IMR-90 (cell line): ENCODE results near the gene KCNMA1. TPM values are rescaled to one million over a fixed set of nuclear protein-coding genes. Genes with fewer than 3 reads are reported as not detected.

ENCODE experiments used
- ATAC-seq: fragments of 200-7000 bp; cut with Tn5 transposase; 2 replicates; pipeline ENCODE4 v1.9.1; 2020; ENCODE audit warnings: low read depth, mild to moderate bottlenecking, moderate library complexity
- BruUV-seq: library from RNA; stranded (reverse); fragments of 400-500 nt; replicated peaks from 2 replicates; lab custom pipeline; 2021; lab: Mats Ljungman, UMichigan
- CTCF ChIA-PET: fragments of 300-600 bp; formaldehyde crosslinking; extraction: SDS; loops from one replicate; lab custom pipeline; 2021; ENCODE audit warnings: antibody characterized with exemption; lab: Yijun Ruan, JAX
- POLR2A ChIA-PET: fragments of 300-600 bp; sonication (Branson Sonifier 250); formaldehyde crosslinking; loops from one replicate; lab custom pipeline; 2022; ENCODE audit warnings: antibody characterized with exemption; ENCODE audit not compliant: unreplicated experiment; lab: Charles Lee
- DNase-seq: peaks from one replicate; pipeline ENCODE4 v3.0.0; 2013
- H2AFZ ChIP-seq: replicated peaks from 2 replicates; pipeline ENCODE3; 2013; ENCODE audit warnings: low read length, mild to moderate bottlenecking; ENCODE audit not compliant: poor library complexity
- H2AK5ac ChIP-seq: 2 replicates; pipeline ENCODE4 v1.6.1; 2013; ENCODE audit warnings: low read depth, low read length, inconsistent platforms
- H2AK9ac ChIP-seq: replicated peaks from 2 replicates; pipeline ENCODE3; 2013; ENCODE audit warnings: mild to moderate bottlenecking, low read depth, low read length, moderate library complexity; ENCODE audit not compliant: poor library complexity
- H2BK120ac ChIP-seq: 2 replicates; pipeline ENCODE4 v1.6.1; 2013; ENCODE audit warnings: low read depth, low read length, inconsistent platforms
- H2BK15ac ChIP-seq: 3 replicates; pipeline ENCODE4 v1.6.1; 2013; ENCODE audit warnings: low read depth, low read length, inconsistent platforms
- H2BK20ac ChIP-seq: 2 replicates; pipeline ENCODE4 v1.6.1; 2013; ENCODE audit warnings: low read depth, mild to moderate bottlenecking, inconsistent platforms, low read length, moderate library complexity
- H2BK5ac ChIP-seq: 2 replicates; pipeline ENCODE4 v1.6.1; 2013; ENCODE audit warnings: mild to moderate bottlenecking, low read depth, low read length, inconsistent platforms; ENCODE audit not compliant: poor library complexity, severe bottlenecking
- H3K14ac ChIP-seq: replicated peaks from 2 replicates; pipeline ENCODE4 v1.6.1; 2013; ENCODE audit warnings: low read depth, low read length, inconsistent platforms
- H3K18ac ChIP-seq: 2 replicates; pipeline ENCODE4 v1.6.1; 2013; ENCODE audit warnings: low read depth, low read length, control low read depth
- H3K23ac ChIP-seq: 2 replicates; pipeline ENCODE4 v1.6.1; 2013; ENCODE audit warnings: low read depth, low read length, inconsistent platforms
- H3K27ac ChIP-seq: 2 replicates; pipeline ENCODE4 v1.5.1; 2013; ENCODE audit warnings: mild to moderate bottlenecking, control low read depth, low read length; ENCODE audit not compliant: insufficient read depth
- H3K27me3 ChIP-seq: 2 replicates; pipeline ENCODE4 v1.6.1; 2013; ENCODE audit warnings: low read length; ENCODE audit not compliant: control insufficient read depth, insufficient read depth
- H3K36me3 ChIP-seq: 2 replicates; pipeline ENCODE4 v1.6.1; 2013; ENCODE audit warnings: low read length, mixed read lengths; ENCODE audit not compliant: control insufficient read depth, insufficient read depth
- H3K4ac ChIP-seq: 2 replicates; pipeline ENCODE4 v1.6.1; 2013; ENCODE audit warnings: low read depth, low read length, inconsistent platforms
- H3K4me1 ChIP-seq: 2 replicates; pipeline ENCODE4 v1.6.1; 2013; ENCODE audit warnings: low read length, mixed read lengths; ENCODE audit not compliant: control insufficient read depth, insufficient read depth
- H3K4me2 ChIP-seq: 2 replicates; pipeline ENCODE4 v1.6.1; 2013; ENCODE audit warnings: low read depth, mild to moderate bottlenecking, control low read depth, low read length, moderate library complexity
- H3K4me3 ChIP-seq: 2 replicates; pipeline ENCODE4 v1.5.1; 2013; ENCODE audit warnings: low read depth, mild to moderate bottlenecking, control low read depth, low read length, moderate library complexity; ENCODE audit not compliant: insufficient read depth
- H3K56ac ChIP-seq: 2 replicates; pipeline ENCODE4 v1.6.1; 2013; ENCODE audit warnings: low read length, inconsistent platforms; ENCODE audit not compliant: insufficient read depth; ENCODE audit errors: extremely low read depth
- H3K79me1 ChIP-seq, 2 experiments: 2 replicates each; pipeline ENCODE4 v1.6.1; 2013; ENCODE audit warnings: low read length in 2 of 2, inconsistent platforms in 1 of 2, low read depth in 1 of 2
- H3K9ac ChIP-seq: 2 replicates; pipeline ENCODE4 v1.6.1; 2013; ENCODE audit warnings: low read depth, low read length, control low read depth
- H3K9me1 ChIP-seq: 2 replicates; pipeline ENCODE4 v1.6.1; 2013; ENCODE audit warnings: low read length, inconsistent platforms; ENCODE audit not compliant: insufficient read depth
- H3K9me3 ChIP-seq: 2 replicates; pipeline ENCODE4 v1.6.1; 2013; ENCODE audit warnings: low read length; ENCODE audit not compliant: control insufficient read depth, insufficient read depth
- H4K20me1 ChIP-seq: 2 replicates; pipeline ENCODE4 v1.6.1; 2013; ENCODE audit warnings: low read length, inconsistent platforms; ENCODE audit not compliant: insufficient read depth
- H4K5ac ChIP-seq: 2 replicates; pipeline ENCODE4 v1.6.1; 2013; ENCODE audit warnings: mild to moderate bottlenecking, low read depth, low read length, control low read depth
- H4K8ac ChIP-seq, 2 experiments: 2 replicates each; pipeline ENCODE4 v1.6.1; 2013; ENCODE audit warnings: low read depth in 2 of 2, low read length in 2 of 2, control low read depth in 1 of 2, inconsistent platforms in 1 of 2
- H4K91ac ChIP-seq: 2 replicates; pipeline ENCODE4 v1.6.1; 2013; ENCODE audit warnings: low read depth, low read length, inconsistent platforms; ENCODE audit not compliant: insufficient read depth
- BHLHE40 ChIP-seq: fragments of 150-350 bp; IDR thresholded peaks from 2 replicates; pipeline ENCODE4 v1.6.1; 2016; ENCODE audit warnings: mild to moderate bottlenecking, low read depth, low read length
- CEBPB ChIP-seq: IDR thresholded peaks from 2 replicates; pipeline ENCODE4 v1.6.1; 2012; ENCODE audit warnings: low read depth, low read length, improper control_type of control experiment
- CHD1 ChIP-seq: IDR thresholded peaks from 2 replicates; pipeline ENCODE4 v1.6.1; 2012; ENCODE audit warnings: low read depth, low read length, improper control_type of control experiment
- CTCF ChIP-seq: conservative IDR thresholded peaks from 2 replicates; pipeline ENCODE4 v1.5.1; 2012; ENCODE audit warnings: mild to moderate bottlenecking, low read depth, low read length, improper control_type of control experiment
- ELK1 ChIP-seq: fragments of 150-350 bp; IDR thresholded peaks from 2 replicates; pipeline ENCODE4 v1.6.1; 2016; ENCODE audit warnings: low read depth, mild to moderate bottlenecking, low read length, moderate library complexity, borderline replicate concordance
- FOS ChIP-seq: fragments of 150-350 bp; IDR thresholded peaks from 2 replicates; pipeline ENCODE4 v1.6.1; 2016; ENCODE audit warnings: low read depth, low read length
- MAZ ChIP-seq: IDR thresholded peaks from 2 replicates; pipeline ENCODE4 v1.6.1; 2012; ENCODE audit warnings: low read depth, mild to moderate bottlenecking, low read length, improper control_type of control experiment, moderate library complexity, borderline replicate concordance
- MXI1 ChIP-seq: IDR thresholded peaks from 2 replicates; pipeline ENCODE4 v1.6.1; 2012; ENCODE audit warnings: low read depth, mild to moderate bottlenecking, low read length, moderate library complexity, borderline replicate concordance
- NFE2L2 ChIP-seq: fragments of 150-350 bp; IDR thresholded peaks from 2 replicates; pipeline ENCODE4 v1.6.1; 2016; ENCODE audit warnings: low read depth, mild to moderate bottlenecking, low read length
- POLR2A ChIP-seq: IDR thresholded peaks from 2 replicates; pipeline ENCODE4 v1.6.1; 2012; ENCODE audit warnings: mild to moderate bottlenecking, low read depth, low read length
- RAD21 ChIP-seq: IDR thresholded peaks from 2 replicates; pipeline ENCODE4 v1.6.1; 2012; ENCODE audit warnings: low read length, improper control_type of control experiment
- RCOR1 ChIP-seq: IDR thresholded peaks from 2 replicates; pipeline ENCODE4 v1.6.1; 2012; ENCODE audit warnings: mild to moderate bottlenecking, low read length, improper control_type of control experiment; ENCODE audit not compliant: insufficient replicate concordance
- RFX5 ChIP-seq: IDR thresholded peaks from 2 replicates; pipeline ENCODE4 v1.8.0; 2012; ENCODE audit warnings: low read depth, mild to moderate bottlenecking, low read length, moderate library complexity
- SMC3 ChIP-seq: fragments of 150-350 bp; IDR thresholded peaks from 2 replicates; pipeline ENCODE4 v1.6.1; 2016; ENCODE audit warnings: low read depth, mild to moderate bottlenecking, antibody characterized with exemption, low read length, moderate library complexity
- USF2 ChIP-seq: fragments of 150-350 bp; IDR thresholded peaks from 2 replicates; pipeline ENCODE4 v1.6.1; 2017; ENCODE audit warnings: mild to moderate bottlenecking, antibody characterized with exemption, low read length, low read depth
- WGBS, 2 experiments: methylation state at CpG; one replicate each; pipeline versions ENCODE4 v1.1.5 to v1.1.7; 2013; ENCODE audit warnings: missing lambda C conversion rate in 2 of 2; ENCODE audit not compliant: insufficient read length in 1 of 2; ENCODE audit errors: extremely low coverage in 2 of 2; 5-methylcytosine and 5-hydroxymethylcytosine counted together
- dilution Hi-C: fragments of 300-500 bp; cut with HindIII; formaldehyde crosslinking; loops from one replicate; pipeline ENCODE4 v1.14.3; 2018; ENCODE audit warnings: low sequenced_read_pairs; ENCODE audit not compliant: unreplicated experiment
- in situ Hi-C: fragments of 300-500 bp; cut with MboI; formaldehyde crosslinking; loops from 3 replicates; pipeline ENCODE4 v1.14.3; 2019; ENCODE audit warnings: low sequenced_read_pairs, inconsistent platforms, mixed read lengths
- intact Hi-C: fragments of 100-400 bp; cut with micrococcal nuclease; formaldehyde crosslinking; loops from 2 replicates; pipeline ENCODE4 v1.10.0; 2022
- polyA plus RNA-seq, 3 experiments: library from polyadenylated mRNA; depleted of rRNA; stranded (reverse); fragments of >200 nt; gene quantifications; 2 replicates each; pipeline ENCODE4 v1.2.3, GENCODE V29; 2012; ENCODE audit warnings: low replicate concordance in 1 of 3
- total RNA-seq: library from RNA; depleted of rRNA; stranded (reverse); fragments of >200 nt; gene quantifications from 2 replicates; pipeline ENCODE4 v1.2.3, GENCODE V29; 2012

KCNMA1 gene
- total and polyA plus RNA-seq, 2 of the 4 experiments (the other 2 are of a cell fraction) = 25.6 to 29.6 TPM

GRCh38 chr10:77188000-77188395, 449.6 kb downstream of the KCNMA1 start:
- Histone ChIP-seq H3K56ac (no peak overlapping the region), H3K14ac (no peak overlapping the region), H4K91ac (no peak overlapping the region), H3K4me1 (peaks cover 6% of the 10 kb centered on the region), H3K23ac (no peak overlapping the region), H2BK20ac (no peak overlapping the region), H3K27ac (no peak overlapping the region), H3K79me1 (no peaks in the 10 kb centered on the region), H3K9me1 (no peaks in the 10 kb centered on the region; the same call in 1 of the 2 replicates), H2AK9ac (no peak overlapping the region), H4K20me1 (no peaks in the 10 kb centered on the region), H2AFZ (no peak overlapping the region), H3K4ac (no peak overlapping the region), H2BK120ac (no peak overlapping the region), H3K4me2 (no peak overlapping the region), H3K27me3 (no peaks in the 10 kb centered on the region), H3K9me3 (no peaks in the 10 kb centered on the region), H3K36me3 (no peaks in the 10 kb centered on the region), H3K9ac (no peak overlapping the region), H4K5ac (no peak overlapping the region), H2BK15ac (no peak overlapping the region), H2AK5ac (no peak overlapping the region), H3K18ac (no peak overlapping the region), H4K8ac (no peak overlapping the region), H2BK5ac (no peak overlapping the region), H3K4me3 (no peak overlapping the region)
- dilution Hi-C loops = no loop called here
- no CpG with 5 or more reads among the region's 1 CpG for WGBS, 2 experiments
- no peak for DNase-seq
- ChIA-PET POLR2A (no interaction called here), CTCF (interaction anchor here (1.6 kb wide), 1 partner anchor 54 kb away, joined by 6 read pairs; no protein-coding TSS in a partner anchor)
- TF ChIP-seq NFE2L2 = no peak
- no peak for TF ChIP-seq BHLHE40
- no peak for TF ChIP-seq SMC3
- TF ChIP-seq MXI1 = no peak
- TF ChIP-seq POLR2A = no peak
- no peak for TF ChIP-seq RCOR1
- no peak for TF ChIP-seq CHD1
- no peak for TF ChIP-seq RAD21
- no peak for TF ChIP-seq RFX5
- no peak for TF ChIP-seq FOS
- TF ChIP-seq CTCF = no peak
- TF ChIP-seq CEBPB = no peak
- TF ChIP-seq USF2 = no peak
- no peak for TF ChIP-seq ELK1
- TF ChIP-seq MAZ = no peak
- ATAC-seq = no peak
- no TSS peak for BruUV-seq
- in situ Hi-C loops = no loop called here
- intact Hi-C loops = no loop called here
